Smooth muscle cell (in vitro differentiated cells): ENCODE results near the gene TCF7L2. TPM values are rescaled to one million over a fixed set of nuclear protein-coding genes. Genes with fewer than 3 reads are reported as not detected.
A peak's percentile ranks its signal among the peaks of the same experiment; 100 is the strongest.
"Not testable (repeated sequence)": the region's sequence is repeated elsewhere in the genome, so short reads cannot be mapped to it uniquely, and the experiment has no call there.

Source experiments
- DNase-seq: peaks from one replicate; lab custom pipeline; 2025; ENCODE audit not compliant: unreplicated experiment; lab: John Stamatoyannopoulos, UW
- H2AFZ ChIP-seq: fragments of 200-600 bp; sonication (generic); 2 replicates; pipeline ENCODE4 v1.6.0; 2016; ENCODE audit warnings: antibody characterized with exemption, low read depth, mild to moderate bottlenecking
- H3F3A ChIP-seq: fragments of 200-600 bp; sonication (generic); 2 replicates; pipeline ENCODE4 v1.6.0; 2017; ENCODE audit warnings: antibody characterized with exemption, low read depth
- H3K27ac ChIP-seq: fragments of 200-600 bp; sonication (generic); 2 replicates; pipeline ENCODE4 v1.5.1; 2016; ENCODE audit warnings: low read depth, mild to moderate bottlenecking
- H3K27me3 ChIP-seq: fragments of 200-600 bp; sonication (generic); 2 replicates; pipeline ENCODE4 v1.6.1; 2016; ENCODE audit warnings: low read depth, mild to moderate bottlenecking
- H3K36me3 ChIP-seq: fragments of 200-600 bp; sonication (generic); 2 replicates; pipeline ENCODE4 v1.5.1; 2016; ENCODE audit warnings: low read depth
- H3K4me1 ChIP-seq: fragments of 200-600 bp; sonication (generic); 2 replicates; pipeline ENCODE4 v1.5.1; 2016; ENCODE audit warnings: low read depth
- H3K4me2 ChIP-seq: fragments of 200-600 bp; sonication (generic); 2 replicates; pipeline ENCODE4 v1.6.0; 2016; ENCODE audit warnings: mild to moderate bottlenecking
- H3K4me3 ChIP-seq: fragments of 200-600 bp; sonication (generic); 2 replicates; pipeline ENCODE4 v1.5.1; 2016; ENCODE audit warnings: mild to moderate bottlenecking
- H3K79me2 ChIP-seq: fragments of 200-600 bp; sonication (generic); 2 replicates; pipeline ENCODE4 v1.6.0; 2016; ENCODE audit warnings: low read depth, mild to moderate bottlenecking
- H3K9ac ChIP-seq: fragments of 200-600 bp; sonication (generic); 2 replicates; pipeline ENCODE4 v1.6.0; 2016; ENCODE audit warnings: low read depth
- H3K9me3 ChIP-seq: fragments of 200-600 bp; sonication (generic); replicated peaks from 2 replicates; pipeline ENCODE4 v1.5.1; 2016; ENCODE audit warnings: low read depth
- H4K20me1 ChIP-seq: fragments of 200-600 bp; sonication (generic); 2 replicates; pipeline ENCODE4 v1.6.0; 2016; ENCODE audit warnings: low read depth
- WGBS: methylation state at CpG from one replicate; pipeline ENCODE4 v1.1.7; 2016; ENCODE audit warnings: low lambda C conversion rate; 5-methylcytosine and 5-hydroxymethylcytosine counted together
- polyA plus RNA-seq: library from polyadenylated mRNA; unstranded; fragments of >200 nt; fragmentation: Nextera tagmentation; extraction: Ambion mirVana; gene quantifications from 2 replicates; pipeline ENCODE4 v1.2.1, GENCODE V29; 2016
- total RNA-seq: library from RNA; depleted of rRNA; stranded (reverse); fragments of >200 nt; gene quantifications from 2 replicates; pipeline ENCODE4 v1.2.3, GENCODE V29; 2014
- TF ChIP-seq, protein P1 (sequence below): fragments of 200-600 bp; sonication (generic); IDR thresholded peaks from 2 replicates; pipeline ENCODE4 v1.5.1; 2017; ENCODE audit warnings: borderline replicate concordance, mild to moderate bottlenecking, antibody characterized with exemption; ENCODE audit not compliant: insufficient read depth, poor library complexity, severe bottlenecking

Gene TCF7L2
- total and polyA plus RNA-seq, 2 experiments from 2014 or later: 14.6 to 17.7 TPM

DNA sequence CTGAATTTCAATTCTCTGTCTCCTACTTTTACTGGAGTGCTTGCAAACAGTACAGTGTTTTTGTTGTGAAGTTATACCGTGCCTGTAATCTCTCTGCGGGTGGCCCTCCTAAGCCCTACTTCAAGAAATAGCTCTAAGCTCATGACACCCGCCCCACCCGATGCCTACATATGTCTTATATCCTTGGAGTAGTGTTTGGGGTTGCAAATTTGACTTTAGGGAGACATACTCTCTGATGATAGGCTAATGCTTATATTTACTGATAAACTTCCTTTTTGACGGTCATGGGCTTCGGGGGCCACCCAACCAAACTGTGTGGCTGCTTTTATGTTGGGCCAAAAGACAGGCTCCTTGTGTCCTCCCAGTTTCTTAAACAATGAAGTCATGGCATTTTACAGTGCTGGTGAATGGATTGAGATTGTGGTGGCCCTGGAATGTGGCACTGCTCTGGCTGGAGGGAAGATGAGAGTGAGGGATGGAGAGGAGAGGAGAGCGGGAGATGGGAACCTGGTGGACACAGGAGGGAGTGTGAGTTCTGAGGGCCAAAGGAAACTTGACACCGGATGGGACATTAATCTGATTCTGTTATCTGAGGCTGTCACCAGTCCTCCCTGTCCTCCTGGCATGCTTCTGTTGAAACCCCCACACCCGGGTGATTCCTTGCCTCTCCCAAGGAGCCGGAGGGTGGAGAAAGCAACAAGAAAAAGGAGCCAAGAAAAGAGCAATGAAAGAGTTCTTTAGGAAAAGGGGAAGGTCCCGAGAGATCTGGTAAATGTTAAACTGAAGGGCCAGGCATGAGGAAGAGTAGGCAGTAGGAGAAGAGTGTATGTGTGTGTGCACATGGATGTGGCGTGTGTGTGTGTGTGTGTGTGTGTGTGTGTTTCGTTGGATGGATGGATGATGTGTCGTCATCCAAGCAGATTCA, 113.3 kb downstream of the TCF7L2 start:
- WGBS: 23% methylated on average over 14 of the region's 14 CpGs
- peaks cover 62% of the 10 kb centered on the region for H3K79me2 ChIP-seq
- H3K27me3 ChIP-seq: no peaks in the 10 kb centered on the region
- no peak for DNase-seq
- H3K4me1 ChIP-seq: peaks cover 59% of the 10 kb centered on the region
- peaks cover 50% of the 10 kb centered on the region for H4K20me1 ChIP-seq
- TF ChIP-seq, protein P1, sequence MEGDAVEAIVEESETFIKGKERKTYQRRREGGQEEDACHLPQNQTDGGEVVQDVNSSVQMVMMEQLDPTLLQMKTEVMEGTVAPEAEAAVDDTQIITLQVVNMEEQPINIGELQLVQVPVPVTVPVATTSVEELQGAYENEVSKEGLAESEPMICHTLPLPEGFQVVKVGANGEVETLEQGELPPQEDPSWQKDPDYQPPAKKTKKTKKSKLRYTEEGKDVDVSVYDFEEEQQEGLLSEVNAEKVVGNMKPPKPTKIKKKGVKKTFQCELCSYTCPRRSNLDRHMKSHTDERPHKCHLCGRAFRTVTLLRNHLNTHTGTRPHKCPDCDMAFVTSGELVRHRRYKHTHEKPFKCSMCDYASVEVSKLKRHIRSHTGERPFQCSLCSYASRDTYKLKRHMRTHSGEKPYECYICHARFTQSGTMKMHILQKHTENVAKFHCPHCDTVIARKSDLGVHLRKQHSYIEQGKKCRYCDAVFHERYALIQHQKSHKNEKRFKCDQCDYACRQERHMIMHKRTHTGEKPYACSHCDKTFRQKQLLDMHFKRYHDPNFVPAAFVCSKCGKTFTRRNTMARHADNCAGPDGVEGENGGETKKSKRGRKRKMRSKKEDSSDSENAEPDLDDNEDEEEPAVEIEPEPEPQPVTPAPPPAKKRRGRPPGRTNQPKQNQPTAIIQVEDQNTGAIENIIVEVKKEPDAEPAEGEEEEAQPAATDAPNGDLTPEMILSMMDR: no peak
- peak overlapping the region; percentile 63 for H3K27ac ChIP-seq
- H3F3A ChIP-seq: peaks cover 9% of the 10 kb centered on the region
- H3K9ac ChIP-seq: no peak overlapping the region
- H3K9me3 ChIP-seq: no peaks in the 10 kb centered on the region
- H2AFZ ChIP-seq: no peak overlapping the region
- peak overlapping the region; percentile 52 for H3K4me2 ChIP-seq
- H3K36me3 ChIP-seq: no peaks in the 10 kb centered on the region
- no peak overlapping the region for H3K4me3 ChIP-seq

DNA sequence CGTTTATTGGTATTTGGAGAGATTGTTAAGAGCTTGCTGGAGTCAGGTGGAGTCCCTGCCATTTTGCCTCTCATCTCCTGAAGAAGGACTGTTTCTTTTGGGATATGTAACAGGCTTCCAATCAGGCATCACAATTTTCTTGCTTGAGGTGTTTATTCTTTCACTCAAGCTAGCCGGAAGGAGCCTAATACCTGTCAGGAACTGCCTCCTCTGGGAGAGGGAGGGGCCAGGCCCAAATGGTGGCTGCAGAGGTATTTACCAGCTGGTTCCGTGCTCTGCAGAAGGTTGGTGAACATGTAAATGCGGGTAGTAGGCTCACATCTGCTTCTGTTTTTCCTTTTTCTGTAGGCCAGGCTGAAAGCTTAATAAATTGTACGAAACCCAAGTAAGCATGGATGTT, 114.0 kb downstream of the TCF7L2 start:
- WGBS: 86% methylated on average over 5 of the region's 5 CpGs
- Histone ChIP-seq H4K20me1 (peaks cover 46% of the 10 kb centered on the region), H3K4me2 (peak overlapping the region; percentile 52), H3K27ac (peak overlapping the region; percentile 63), H3K79me2 (peaks cover 69% of the 10 kb centered on the region), H3K36me3 (no peaks in the 10 kb centered on the region), H3K4me1 (peaks cover 52% of the 10 kb centered on the region), H3K4me3 (no peak overlapping the region), H2AFZ (no peak overlapping the region), H3K27me3 (no peaks in the 10 kb centered on the region), H3K9me3 (no peaks in the 10 kb centered on the region), H3F3A (peaks cover 7% of the 10 kb centered on the region), H3K9ac (no peak overlapping the region)
- TF ChIP-seq, protein P1: no peak
- DNase-seq: no peak

DNA sequence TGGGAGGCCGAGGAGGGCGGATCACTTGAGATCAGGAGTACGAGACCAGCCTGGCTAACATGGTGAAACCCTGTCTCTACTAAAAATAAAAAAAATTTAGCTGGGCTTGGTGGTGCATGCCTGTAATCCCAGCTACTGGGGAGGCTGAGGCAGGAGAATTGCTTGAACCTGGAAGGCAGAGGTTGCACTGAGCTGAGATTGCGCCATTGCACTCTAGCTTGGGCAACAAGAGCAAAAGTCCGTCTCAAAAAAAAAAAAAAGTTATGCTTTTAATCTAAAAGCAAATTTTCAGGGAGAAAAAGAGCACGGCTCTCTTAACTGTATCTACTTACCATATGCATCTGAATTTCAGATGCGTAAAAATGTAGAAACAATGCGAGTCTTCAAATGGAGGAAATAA, 116.1 kb downstream of the TCF7L2 start:
- H3K4me1 ChIP-seq: peaks cover 31% of the 10 kb centered on the region
- peaks cover 44% of the 10 kb centered on the region for H4K20me1 ChIP-seq
- H3K27me3 ChIP-seq, H3K4me2 ChIP-seq, H3K4me3 ChIP-seq, H3K9me3 ChIP-seq, H3K9ac ChIP-seq, H3K27ac ChIP-seq, H2AFZ ChIP-seq, H3K36me3 ChIP-seq, DNase-seq, H3F3A ChIP-seq: not testable (repeated sequence)
- WGBS: 97% methylated on average over 8 of the region's 8 CpGs
- H3K79me2 ChIP-seq: peaks cover 72% of the 10 kb centered on the region

DNA sequence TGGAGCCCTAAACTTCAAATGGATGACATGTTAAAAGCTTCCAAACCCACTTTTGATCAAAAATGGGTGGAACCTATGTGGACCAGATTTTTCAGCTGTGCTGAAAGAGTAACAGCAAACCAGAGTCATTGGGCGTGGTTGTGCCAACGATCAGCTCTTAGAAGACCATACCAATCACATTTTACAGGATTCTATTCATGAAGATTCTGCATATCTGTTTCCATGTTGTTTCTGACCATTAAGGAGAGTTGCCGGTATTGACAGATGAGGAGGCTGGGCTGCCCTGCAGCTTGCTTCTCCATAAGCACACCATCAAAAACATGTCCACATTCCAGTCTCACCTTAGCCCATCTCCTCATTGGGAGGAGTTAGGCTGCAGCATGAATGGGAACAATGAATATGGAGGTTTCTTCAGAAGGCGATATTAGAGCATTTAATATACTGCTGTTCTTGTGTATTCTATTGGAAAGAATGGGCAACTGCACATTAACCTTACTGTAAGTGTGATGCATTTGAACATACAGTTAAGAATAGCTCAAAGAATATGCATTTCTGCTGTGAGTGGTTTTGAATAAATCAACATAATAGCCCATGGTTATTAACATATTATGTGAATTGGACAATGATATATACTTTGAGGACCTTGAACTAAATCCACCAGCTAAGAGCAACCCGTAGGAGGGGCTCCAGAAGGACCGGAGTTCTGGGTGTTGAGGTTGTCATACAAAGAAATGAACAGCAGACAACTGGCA, 116.7 kb downstream of the TCF7L2 start:
- H3K79me2 ChIP-seq: peaks cover 66% of the 10 kb centered on the region
- peaks cover 44% of the 10 kb centered on the region for H4K20me1 ChIP-seq
- H3K9ac ChIP-seq: no peak overlapping the region
- TF ChIP-seq, protein P1: no peak
- no peaks in the 10 kb centered on the region for H3K27me3 ChIP-seq
- H3K27ac ChIP-seq: no peak overlapping the region
- no peaks in the 10 kb centered on the region for H3F3A ChIP-seq
- no peaks in the 10 kb centered on the region for H3K9me3 ChIP-seq
- no peak overlapping the region for H3K4me2 ChIP-seq
- H3K4me3 ChIP-seq: no peak overlapping the region
- WGBS: 92% methylated on average over 6 of the region's 6 CpGs
- no peak overlapping the region for H2AFZ ChIP-seq
- peaks cover 25% of the 10 kb centered on the region for H3K4me1 ChIP-seq
- no peaks in the 10 kb centered on the region for H3K36me3 ChIP-seq
- no peak for DNase-seq
